NOMO-1 treated with dmso at 0.1 percent for 144 hours (cell line): ENCODE data around the gene MSRB3.

Experiments
- DNase-seq: peaks from one replicate; lab custom pipeline; 2025; ENCODE audit not compliant: unreplicated experiment; lab: John Stamatoyannopoulos, UW

MSRB3 gene

DNA sequence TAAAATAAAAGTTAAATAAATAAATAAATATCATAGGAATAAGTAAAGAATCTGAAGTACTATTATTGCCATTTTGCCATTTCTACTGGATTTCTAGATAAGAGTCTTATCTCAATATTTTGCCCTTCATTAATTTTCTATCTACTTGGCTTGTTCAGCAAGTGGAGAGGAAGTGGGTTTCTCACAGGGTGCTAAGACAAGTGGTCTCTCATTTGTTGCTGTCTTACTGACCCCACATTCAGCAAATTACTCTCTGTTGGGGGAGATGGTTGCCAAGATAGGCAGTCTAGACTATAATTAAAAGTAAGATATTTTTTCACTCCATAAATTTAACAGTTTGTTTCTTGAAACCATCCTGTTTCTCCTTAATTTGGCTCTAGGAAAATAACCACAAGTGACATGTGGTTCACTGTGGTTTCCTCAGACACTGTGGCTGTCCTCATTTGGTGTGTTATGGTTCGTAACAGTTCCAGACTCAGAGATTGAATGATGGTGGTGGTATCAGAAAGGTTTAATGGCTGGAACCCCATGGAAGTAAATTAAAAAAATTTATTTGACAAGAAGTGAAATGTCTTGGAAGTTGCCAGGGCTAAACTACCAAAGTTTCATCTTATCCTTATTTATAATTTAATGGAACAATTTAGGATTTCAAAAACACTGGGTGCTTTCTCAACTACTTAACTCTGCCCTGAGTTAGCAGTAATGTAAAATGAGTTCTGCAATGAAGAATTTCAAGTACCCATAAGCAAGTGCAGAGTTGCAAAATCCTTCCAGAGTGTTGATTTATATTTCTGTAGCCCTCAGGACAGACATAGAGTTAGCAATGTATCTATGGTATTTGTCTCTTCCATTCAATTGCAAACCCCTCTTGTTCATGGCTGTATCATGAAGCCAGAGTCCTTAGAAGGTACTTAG is 214.8 kb downstream of the MSRB3 start:
- DNase-seq = no peak

DNA sequence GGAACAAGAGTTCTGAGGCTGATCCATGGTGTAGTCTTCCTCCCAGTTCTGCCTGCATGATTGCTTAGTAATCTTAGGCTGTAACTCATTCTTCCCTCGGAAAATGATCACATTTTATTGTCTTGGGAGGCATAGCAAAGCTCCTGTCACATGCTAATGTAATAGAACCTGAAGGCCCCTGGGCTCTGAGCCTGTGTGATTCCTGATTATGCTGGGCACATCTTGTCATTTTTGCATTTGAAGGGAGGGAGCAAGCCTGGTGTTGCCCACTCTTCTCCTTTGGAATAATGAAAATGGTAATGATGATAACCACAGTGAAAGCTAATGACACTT is 215.4 kb downstream of the MSRB3 start:
- no peak for DNase-seq

DNA sequence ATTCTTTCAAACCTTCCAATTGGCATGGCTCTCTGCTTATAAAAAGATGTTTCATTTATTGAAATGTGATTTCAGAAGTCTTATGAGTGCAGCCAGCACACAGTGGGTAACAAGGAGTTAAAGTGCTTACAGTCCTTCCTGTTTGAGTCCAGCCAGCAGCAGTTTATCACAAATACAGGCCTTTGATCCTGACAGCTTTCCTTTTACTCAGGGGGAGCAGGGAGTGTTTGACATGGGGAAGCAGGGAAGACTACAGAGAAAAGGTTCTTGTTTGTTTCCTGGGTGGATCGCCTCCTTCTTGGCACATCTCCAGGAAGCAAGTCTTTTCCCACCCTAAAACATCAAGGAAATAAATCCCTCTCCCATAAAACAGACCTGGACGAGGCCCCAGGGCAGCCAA is 216.1 kb downstream of the MSRB3 start:
- DNase-seq = no peak

DNA sequence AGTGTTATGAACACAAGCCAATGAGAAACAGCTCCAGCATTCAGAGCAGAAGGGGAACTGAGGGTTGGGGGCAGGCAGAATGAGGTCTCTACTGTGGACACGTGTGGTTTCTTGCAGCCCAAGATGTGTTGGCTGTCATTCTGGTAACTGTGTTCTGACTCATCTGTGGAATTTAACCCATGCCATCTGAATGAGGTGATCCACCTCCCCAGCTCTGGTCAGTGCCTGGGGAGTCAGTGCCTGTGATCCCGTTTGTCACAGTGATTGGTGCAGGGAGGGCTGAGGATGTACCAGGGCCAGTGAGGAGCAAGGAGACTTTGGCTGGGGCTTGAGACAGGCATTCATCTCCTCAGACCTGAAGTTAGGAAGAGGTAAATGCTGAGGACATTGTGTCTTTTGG is 216.8 kb downstream of the MSRB3 start:
- no peak for DNase-seq

DNA sequence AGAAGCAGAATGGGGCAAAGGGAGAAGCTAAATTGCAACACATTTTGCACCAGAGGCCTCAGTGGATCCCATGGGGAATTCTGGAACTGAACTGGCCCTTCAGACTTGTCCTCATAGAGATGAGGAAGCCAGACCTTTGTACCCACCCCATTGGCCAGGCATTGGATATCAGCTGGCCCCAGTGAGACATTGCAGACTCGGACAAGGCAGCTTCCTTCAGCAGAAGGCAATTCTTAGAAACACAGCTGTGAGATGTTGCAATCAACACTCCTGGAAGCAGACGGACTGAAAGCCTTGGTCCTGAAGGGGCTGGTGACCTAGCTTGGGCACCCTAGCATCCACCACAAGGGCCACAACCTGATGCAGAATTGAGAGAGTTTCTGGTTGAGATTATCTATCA is 218.1 kb downstream of the MSRB3 start:
- DNase-seq = no peak

DNA sequence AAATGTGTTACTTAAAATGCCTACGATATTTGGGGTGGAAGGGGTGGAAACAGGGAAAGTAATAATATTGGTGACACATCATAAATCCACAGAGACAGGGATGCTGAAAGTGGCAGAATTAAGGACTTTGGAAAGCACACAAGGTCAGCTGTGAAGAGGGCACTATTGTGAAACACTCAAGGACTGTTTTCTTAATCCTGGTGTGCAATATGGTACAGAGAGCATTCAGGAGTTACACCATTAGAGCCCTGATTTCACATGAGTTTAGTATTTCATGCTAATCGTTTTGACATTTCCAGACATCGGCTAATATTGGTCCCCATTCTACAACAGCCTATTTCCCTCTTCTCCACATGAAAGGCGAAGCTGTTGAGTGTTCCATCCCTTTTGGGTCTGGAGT is 219.2 kb downstream of the MSRB3 start:
- DNase-seq = no peak

DNA sequence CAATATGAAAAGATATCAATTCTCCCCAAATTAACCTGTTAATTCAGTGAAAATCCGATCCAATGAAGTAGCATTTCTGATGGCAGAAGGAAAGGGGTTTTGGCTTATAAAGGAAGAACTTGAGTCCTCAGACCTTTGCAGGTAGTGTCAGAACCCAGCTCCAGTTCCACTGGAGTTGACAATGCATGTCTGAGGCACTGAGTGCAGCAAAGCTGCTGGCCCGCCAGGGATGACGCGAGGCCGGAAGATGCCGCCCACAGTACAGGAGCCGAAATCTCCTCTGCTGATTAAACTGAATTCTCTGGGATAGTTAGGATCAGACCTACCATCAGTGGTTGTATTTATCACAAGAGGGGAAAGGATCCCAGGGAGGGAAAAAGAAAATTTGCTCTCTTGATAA is 220.7 kb downstream of the MSRB3 start:
- no peak for DNase-seq

DNA sequence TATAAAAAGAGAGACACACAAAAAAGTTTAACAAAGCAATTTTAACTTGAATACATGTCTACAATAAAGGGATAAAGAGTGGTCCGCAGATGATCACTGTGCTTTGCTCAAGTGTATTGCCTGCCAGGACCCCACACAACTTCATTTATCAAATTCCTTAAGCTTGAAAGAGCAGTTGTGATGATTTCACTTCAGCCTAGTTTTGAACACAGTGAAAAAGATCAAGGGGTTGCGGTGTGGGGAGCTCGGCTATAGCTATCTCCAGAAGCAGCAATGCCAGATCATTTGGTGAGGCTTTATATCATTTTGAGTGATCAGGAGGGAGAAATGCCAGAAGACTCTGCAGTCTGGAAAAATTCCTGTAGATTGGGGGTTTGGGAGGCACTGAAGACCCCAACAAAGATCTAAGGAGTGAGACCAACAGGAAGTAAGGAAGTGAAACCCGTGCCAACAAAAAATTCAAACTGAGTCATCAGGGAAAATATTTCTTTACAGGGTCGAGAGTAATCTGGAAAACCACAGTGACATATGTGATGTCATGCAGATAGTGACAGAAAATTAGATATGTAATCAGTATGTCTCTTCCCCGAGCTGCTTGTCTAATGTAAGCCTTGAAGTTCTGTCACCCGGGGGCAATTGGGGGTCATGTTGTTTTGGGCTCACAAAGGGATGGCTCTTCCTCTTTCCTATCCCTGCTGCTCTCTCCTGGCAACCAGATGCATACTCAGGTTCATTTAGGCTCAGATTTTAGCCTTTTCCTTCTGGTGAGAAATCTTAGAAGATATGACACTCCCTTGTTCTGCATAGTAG is 221.8 kb downstream of the MSRB3 start:
- no peak for DNase-seq

DNA sequence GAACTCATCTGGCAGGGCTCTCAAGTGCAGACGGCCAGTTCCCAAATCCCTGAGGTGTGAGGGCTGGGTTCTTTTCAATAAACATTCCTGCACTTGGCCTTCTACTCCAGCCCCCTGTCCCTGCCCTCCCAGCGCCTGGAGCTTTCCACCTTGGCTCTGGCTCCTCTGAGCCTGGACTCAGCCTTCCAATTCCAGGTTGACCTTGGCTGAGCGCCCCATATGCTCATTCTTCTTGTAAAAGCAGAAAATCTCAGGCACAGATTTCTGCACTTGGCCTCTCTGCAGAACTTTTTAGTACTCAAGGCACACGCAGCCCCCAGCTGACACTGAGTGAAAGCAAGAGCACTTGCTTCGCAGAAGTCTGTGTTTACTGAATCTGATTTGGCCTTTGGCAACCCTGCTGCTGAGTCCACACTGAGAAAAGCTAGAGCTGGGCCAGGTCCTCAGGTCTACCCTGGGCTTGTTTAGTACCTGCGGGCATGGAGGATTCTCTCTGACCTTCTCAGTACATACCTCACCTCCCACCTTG is 222.7 kb downstream of the MSRB3 start:
- no peak for DNase-seq

DNA sequence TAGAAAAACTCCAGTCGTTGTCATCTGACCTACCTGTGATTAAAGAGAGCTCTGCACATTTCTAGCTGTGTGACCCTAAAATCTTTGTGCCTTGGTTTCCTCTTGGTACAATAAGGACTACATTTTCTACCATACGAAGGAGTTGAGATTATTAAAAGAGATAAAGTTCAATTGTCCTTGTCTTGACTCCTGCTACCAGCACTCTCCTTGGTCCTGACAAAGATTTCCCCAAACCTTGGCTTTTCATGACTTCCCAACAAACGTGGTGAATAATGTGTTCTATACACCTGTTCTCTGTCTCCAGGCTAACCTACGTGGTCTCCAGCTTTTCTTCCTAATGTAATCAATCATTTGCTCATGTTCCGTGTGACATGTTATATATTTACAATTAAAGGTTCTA is 223.5 kb downstream of the MSRB3 start:
- DNase-seq = no peak

DNA sequence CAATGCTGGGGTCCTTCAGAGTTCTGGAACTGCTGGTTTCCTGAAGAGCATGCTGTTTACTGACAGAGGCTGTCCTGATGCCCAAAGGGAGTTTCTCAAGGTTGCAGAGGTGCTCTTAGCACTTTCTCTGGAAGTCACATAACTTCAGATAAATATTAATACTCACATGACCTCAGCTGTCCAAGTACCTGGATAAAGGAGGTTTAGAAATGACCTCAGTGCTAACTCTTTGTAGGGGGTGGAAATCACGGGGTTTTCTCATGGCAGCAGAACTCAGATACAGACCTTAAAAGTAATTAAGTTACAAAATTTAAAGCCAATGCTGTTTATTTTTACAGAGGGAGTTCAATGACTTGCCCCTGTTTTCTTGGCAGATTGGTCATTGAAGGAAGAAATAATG is 225.9 kb downstream of the MSRB3 start:
- no peak for DNase-seq

DNA sequence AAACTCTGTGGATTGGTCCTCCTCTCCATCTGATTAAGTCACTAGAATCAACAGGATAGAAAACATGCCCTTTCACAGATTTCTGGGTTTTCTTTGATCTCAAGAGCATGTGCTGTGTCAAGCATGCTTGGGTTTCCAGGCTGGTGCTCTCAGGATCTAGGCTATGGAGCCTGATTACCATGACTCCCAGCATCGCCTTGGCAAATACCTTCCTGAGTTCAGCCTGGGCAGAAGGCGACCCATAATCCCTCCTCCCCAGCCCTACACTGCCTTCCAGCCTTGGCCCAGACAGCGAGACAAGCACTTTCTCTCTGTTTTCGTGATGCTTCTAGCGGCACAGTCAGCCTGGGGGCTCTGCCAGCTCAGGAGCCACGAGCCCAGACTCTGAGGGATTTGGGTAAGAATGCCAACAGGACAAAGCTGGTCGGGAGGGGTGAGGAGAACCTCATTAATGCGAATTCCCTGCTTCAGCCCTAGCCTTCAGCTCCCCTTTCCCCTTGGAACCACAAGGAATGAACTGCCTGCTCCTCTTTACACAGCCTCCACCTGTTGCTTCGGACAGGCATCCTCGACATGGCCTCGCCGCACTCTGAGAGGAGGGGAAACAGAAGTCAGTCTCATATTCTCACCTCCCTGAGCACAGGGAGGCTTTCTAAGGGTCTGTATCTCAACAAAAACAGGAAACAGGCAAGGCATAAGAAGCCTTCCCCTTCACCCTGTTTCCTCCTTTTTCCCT is 227.1 kb downstream of the MSRB3 start:
- DNase-seq = no peak

DNA sequence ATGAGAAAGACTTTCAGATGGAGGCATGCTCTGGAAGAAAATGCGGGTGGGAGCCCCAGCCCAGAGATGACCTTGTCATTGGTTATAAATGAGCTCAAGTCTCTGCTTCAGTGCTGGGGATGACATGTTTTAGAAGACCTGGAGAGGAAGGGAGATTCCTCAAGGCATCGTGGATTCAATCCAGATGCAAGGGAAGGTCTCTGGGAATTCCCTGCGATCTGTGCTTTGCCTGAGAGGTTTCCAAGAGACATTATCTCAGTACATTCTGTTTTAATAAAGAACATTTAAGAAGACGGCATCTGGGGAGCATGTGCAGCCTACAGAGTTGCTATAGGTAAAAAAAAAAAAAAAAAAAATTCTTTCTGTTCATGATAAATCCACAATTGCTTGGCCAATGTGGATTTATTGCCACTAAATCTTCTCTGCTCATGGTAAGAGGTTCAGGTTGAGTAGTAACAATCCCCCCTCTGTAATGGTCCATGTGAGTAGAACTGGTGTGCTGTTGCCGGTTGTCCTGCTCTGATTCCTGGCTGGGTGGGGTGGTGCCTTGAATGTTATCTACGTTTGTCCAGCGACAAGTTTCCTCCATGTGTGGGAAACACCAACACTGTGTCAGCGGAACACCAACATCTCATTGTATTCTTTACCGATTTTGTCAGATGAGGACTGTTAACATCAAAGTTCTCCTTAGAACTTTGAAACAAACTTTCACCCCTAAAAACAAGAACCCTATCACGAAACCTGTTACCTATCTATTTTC is 230.0 kb downstream of the MSRB3 start:
- DNase-seq = no peak

DNA sequence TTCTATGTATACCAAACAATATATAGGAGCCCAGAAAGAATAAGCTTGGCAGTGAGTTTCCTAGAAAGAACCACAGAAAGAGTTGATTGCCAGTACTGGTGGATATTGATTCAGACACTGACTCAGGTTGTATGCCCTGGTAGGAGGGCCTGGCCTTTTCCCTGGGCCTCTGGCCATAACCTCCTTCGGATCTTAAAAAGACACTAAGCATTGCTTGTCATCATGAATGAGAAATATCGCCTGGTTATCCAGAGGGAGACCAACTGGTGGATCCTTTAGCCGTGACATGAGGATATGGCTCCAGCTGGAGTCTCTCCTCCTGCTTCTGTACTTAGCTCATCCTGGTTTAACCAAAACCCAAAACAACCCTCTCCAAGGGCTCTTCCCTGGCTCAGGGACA is 231.5 kb downstream of the MSRB3 start:
- no peak for DNase-seq

DNA sequence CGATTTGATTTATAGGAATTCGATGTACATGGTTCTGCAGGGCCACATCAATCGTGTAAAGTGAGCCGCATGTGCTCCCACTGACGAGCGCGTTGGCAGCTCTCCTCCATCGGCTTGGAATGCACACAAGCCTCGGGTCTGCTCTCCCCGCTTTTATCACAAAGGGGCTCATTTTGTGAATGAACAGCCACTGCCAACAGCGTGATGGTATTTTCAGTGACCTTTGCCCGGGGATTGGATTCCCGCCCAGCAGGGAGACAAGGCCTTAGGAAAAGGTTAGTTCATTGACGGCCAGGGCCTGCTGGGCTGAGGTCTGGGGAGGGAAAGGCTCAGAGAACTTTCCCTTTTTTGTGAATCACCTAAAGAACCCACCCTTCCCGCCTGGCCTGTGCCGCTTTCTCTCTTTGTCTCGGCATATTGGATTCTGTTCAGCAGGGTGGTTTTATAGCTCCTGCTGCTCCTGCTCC is 232.1 kb downstream of the MSRB3 start:
- no peak for DNase-seq

DNA sequence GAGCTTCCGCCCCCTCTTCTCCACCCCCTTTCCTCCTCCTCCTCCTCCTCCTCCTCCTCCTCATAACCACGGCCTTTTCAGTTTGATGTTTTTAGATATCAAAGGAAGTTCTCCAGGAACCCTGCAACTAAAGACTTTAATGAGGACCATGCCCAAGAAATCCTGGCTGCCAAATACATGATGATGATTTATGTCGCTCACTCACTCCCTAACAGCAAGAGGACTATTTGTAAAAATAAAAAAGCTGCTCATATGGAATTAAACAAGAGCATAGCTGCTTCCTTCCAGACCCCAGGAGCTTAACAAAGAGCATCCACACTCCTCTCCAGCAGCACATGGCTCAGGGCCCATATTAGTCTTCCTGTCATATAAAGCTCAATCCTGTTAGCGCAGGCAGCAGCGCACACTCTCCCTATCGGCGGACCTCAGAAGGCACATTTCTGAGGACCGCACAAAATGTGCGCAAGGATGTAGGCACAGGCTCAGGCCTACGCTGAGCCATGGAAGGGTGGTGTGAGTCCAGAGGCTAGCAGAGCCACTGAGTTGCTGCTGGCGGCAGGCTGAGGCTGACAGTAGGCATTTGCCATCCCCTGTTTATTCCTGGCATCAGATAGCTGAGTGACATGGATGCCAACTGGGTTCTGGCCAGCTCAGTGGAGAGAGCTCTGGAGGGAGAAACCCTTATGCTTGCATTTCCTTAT is 232.8 kb downstream of the MSRB3 start:
- no peak for DNase-seq

DNA sequence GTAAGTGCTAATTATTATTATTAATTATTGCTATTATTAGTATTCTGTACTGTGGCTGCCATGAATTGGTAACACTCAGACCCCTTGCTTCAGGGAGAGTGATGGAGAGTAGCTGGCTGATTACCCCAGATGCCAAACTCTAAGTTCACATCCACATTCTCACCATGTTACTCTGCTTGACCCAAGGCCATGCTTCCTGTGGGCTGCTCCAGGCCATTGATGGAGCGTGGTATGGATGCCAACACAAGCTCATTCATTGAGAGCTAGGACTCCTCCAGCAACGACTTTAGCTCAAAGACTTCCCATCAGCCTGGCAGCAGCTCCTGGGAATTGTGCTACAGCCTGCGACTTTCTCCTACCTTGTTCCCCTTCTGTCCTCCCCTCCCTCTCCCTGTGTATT is 233.4 kb downstream of the MSRB3 start:
- DNase-seq = no peak
